Medulla oblongata (tissue), 1 donor: ENCODE results near the gene AGBL3.

Source experiments
- DNase-seq: peaks from one replicate; pipeline ENCODE4 v3.0.0-alpha.2; 2015; ENCODE audit errors: extremely low spot score

The AGBL3 gene

GRCh38 chr7:135075716-135076115 lies 89.4 kb downstream of the AGBL3 start:
- no peak for DNase-seq

GRCh38 chr7:135076882-135077281 lies 90.6 kb downstream of the AGBL3 start:
- DNase-seq: no peak

- no peak for DNase-seq
These were observed 91.3 kb downstream of the AGBL3 start for GRCh38 chr7:135077642-135078041.

- no peak for DNase-seq
These were observed 91.7 kb downstream of the AGBL3 start for GRCh38 chr7:135078051-135078450.

- DNase-seq: no peak
These were observed 92.8 kb downstream of the AGBL3 start for GRCh38 chr7:135079068-135079467.

- no peak for DNase-seq
These were observed 96.7 kb downstream of the AGBL3 start for GRCh38 chr7:135083005-135083404.

- DNase-seq: no peak
These were observed 102.3 kb downstream of the AGBL3 start for GRCh38 chr7:135088566-135088965.

GRCh38 chr7:135091717-135092116 lies 105.4 kb downstream of the AGBL3 start:
- no peak for DNase-seq

GRCh38 chr7:135094472-135095237 lies 108.3 kb downstream of the AGBL3 start:
- DNase-seq: no peak

GRCh38 chr7:135095450-135095849 lies 109.1 kb downstream of the AGBL3 start:
- DNase-seq: no peak

GRCh38 chr7:135098391-135098790 lies 112.1 kb downstream of the AGBL3 start:
- no peak for DNase-seq

GRCh38 chr7:135100856-135101255 lies 114.5 kb downstream of the AGBL3 start:
- no peak for DNase-seq

GRCh38 chr7:135102372-135102771 lies 116.1 kb downstream of the AGBL3 start:
- no peak for DNase-seq

GRCh38 chr7:135109562-135109961 lies 123.3 kb downstream of the AGBL3 start:
- no peak for DNase-seq

- no peak for DNase-seq
These were observed 123.7 kb downstream of the AGBL3 start for GRCh38 chr7:135109976-135110375.

GRCh38 chr7:135111379-135111778 lies 125.1 kb downstream of the AGBL3 start:
- no peak for DNase-seq

GRCh38 chr7:135114622-135115021 lies 128.3 kb downstream of the AGBL3 start:
- no peak for DNase-seq

- DNase-seq: no peak
These were observed 130.8 kb downstream of the AGBL3 start for GRCh38 chr7:135117096-135117495.

- no peak for DNase-seq
These were observed 135.6 kb downstream of the AGBL3 start for GRCh38 chr7:135121868-135122267.

- DNase-seq: peak; percentile 40
These were observed 138.3 kb downstream of the AGBL3 start for GRCh38 chr7:135124631-135125030.

GRCh38 chr7:135128931-135129330 lies 142.6 kb downstream of the AGBL3 start:
- DNase-seq: no peak

GRCh38 chr7:135129579-135129978 lies 143.3 kb downstream of the AGBL3 start:
- DNase-seq: no peak

GRCh38 chr7:135143885-135144668 lies 157.8 kb downstream of the AGBL3 start:
- DNase-seq: no peak
